HepG2 (cell line): ENCODE measurements around the gene MAN1B1. TPM values are rescaled to one million over a fixed set of nuclear protein-coding genes. Genes with fewer than 3 reads are reported as not detected.

Source experiments
- ARID5B ChIP-seq: IDR thresholded peaks from 2 replicates; pipeline ENCODE4 v1.4.0; 2020; ENCODE audit warnings: mild to moderate bottlenecking, missing genetic modification reagents
- E2F2 ChIP-seq: sonication (generic); formaldehyde crosslinking; IDR thresholded peaks from 2 replicates; pipeline ENCODE4 v1.4.0; 2020; ENCODE audit warnings: missing genetic modification reagents, borderline replicate concordance
- FOXA3 ChIP-seq: IDR thresholded peaks from 2 replicates; pipeline ENCODE4 v1.6.1; 2016; ENCODE audit warnings: missing genetic modification reagents, missing compliant biosample characterization
- HNRNPK ChIP-seq: fragments of 200-400 bp; formaldehyde crosslinking; IDR thresholded peaks from 2 replicates; pipeline ENCODE4 v1.6.1; 2018; ENCODE audit warnings: low read length, low read depth, moderate library complexity, mild to moderate bottlenecking; ENCODE audit not compliant: poor library complexity, severe bottlenecking
- NFRKB ChIP-seq: fragments of 450-650 bp; IDR thresholded peaks from 2 replicates; pipeline ENCODE4 v1.6.1; 2017
- PAXIP1 ChIP-seq: sonication (generic); formaldehyde crosslinking; conservative IDR thresholded peaks from 2 replicates; pipeline ENCODE4 v1.4.0; 2020; ENCODE audit warnings: mild to moderate bottlenecking, missing genetic modification reagents, moderate library complexity
- PPARG ChIP-seq: conservative IDR thresholded peaks from 2 replicates; pipeline ENCODE4 v1.6.1; 2016; ENCODE audit warnings: missing biosample characterization, missing genetic modification reagents
- SALL2 ChIP-seq: sonication (generic); formaldehyde crosslinking; IDR thresholded peaks from 2 replicates; pipeline ENCODE4 v1.8.1; 2023; ENCODE audit warnings: mild to moderate bottlenecking, missing genetic modification reagents, inconsistent platforms
- SMC3 ChIP-seq: IDR thresholded peaks from 2 replicates; pipeline ENCODE4 v1.6.1; 2011; ENCODE audit warnings: low read length, improper control_type of control experiment
- SMYD3 ChIP-seq: sonication (generic); formaldehyde crosslinking; IDR thresholded peaks from 2 replicates; pipeline ENCODE4 v1.8.1; 2023; ENCODE audit warnings: mild to moderate bottlenecking, missing genetic modification reagents
- SNAPC2 ChIP-seq: sonication (generic); formaldehyde crosslinking; IDR thresholded peaks from 2 replicates; pipeline ENCODE4 v1.8.1; 2022; ENCODE audit warnings: mild to moderate bottlenecking, missing genetic modification reagents
- STAT6 ChIP-seq: sonication (generic); formaldehyde crosslinking; IDR thresholded peaks from 2 replicates; pipeline ENCODE4 v1.4.0; 2020; ENCODE audit warnings: missing genetic modification reagents, mild to moderate bottlenecking, borderline replicate concordance
- ZNF121 ChIP-seq: sonication (generic); formaldehyde crosslinking; IDR thresholded peaks from 2 replicates; pipeline ENCODE4 v1.5.0; 2020; ENCODE audit warnings: mild to moderate bottlenecking, missing genetic modification reagents
- ZNF296 ChIP-seq: sonication (generic); formaldehyde crosslinking; conservative IDR thresholded peaks from 2 replicates; pipeline ENCODE4 v1.5.0; 2020; ENCODE audit warnings: mild to moderate bottlenecking, missing genetic modification reagents
- ZNF468 ChIP-seq: sonication (generic); formaldehyde crosslinking; IDR thresholded peaks from 2 replicates; pipeline ENCODE4 v1.8.0; 2022; ENCODE audit warnings: mild to moderate bottlenecking, moderate library complexity, missing genetic modification reagents
- ZNF781 ChIP-seq: sonication (generic); formaldehyde crosslinking; IDR thresholded peaks from 2 replicates; pipeline ENCODE4 v1.5.1; 2020; ENCODE audit warnings: borderline replicate concordance, mild to moderate bottlenecking, missing genetic modification reagents; ENCODE audit errors: not compliant biosample characterization
- ZSCAN22 ChIP-seq: sonication (generic); formaldehyde crosslinking; IDR thresholded peaks from 2 replicates; pipeline ENCODE4 v1.4.0; 2020; ENCODE audit warnings: mild to moderate bottlenecking, missing genetic modification reagents
- polyA plus RNA-seq, 8 experiments: library from polyadenylated mRNA; depleted of rRNA in 3 of 8; stranded (reverse) in 7 of 8; unstranded in 1 of 8; fragments of >200 nt; fragmentation: Illumina TruSeq in 4 of 8; extraction: Trizol in 4 of 8; gene quantifications; 2 replicates each; pipeline versions ENCODE4 v1.2.1 to v1.2.3, GENCODE V29; 2011 to 2016; ENCODE audit warnings: low read depth in 4 of 8, missing spikeins in 1 of 8, mixed read lengths in 1 of 8; ENCODE audit not compliant: insufficient read depth in 1 of 8
- total RNA-seq, 5 experiments: library from RNA; depleted of rRNA; stranded (reverse); fragments of >200 nt; fragmentation: Illumina TruSeq; extraction: Trizol; gene quantifications; 2 replicates each; pipeline ENCODE4 v1.2.3, GENCODE V29; 2016; ENCODE audit warnings: low read depth in 1 of 5

MAN1B1 gene
- total and polyA plus RNA-seq, 2 of the 13 experiments (the other 11 are each of a cell fraction or from before 2014, with no cell fraction given): 48.9 to 59.5 TPM

GRCh38 chr9:137046088-137046787 lies 40.5 kb upstream of the MAN1B1 start, which contains the start of gene NPDC1 (continued):
- TF ChIP-seq STAT6 (no peak), HNRNPK (no peak), SNAPC2 (0 out of 2 replicates have a peak, but pooled peaks have one; percentile 45), ZNF121 (CRISPR knock-in tag) (no peak; the same call in 1 of the 2 replicates), ZNF781 (CRISPR knock-in tag) (peak; percentile 26), ZNF296 (CRISPR knock-in tag) (0 out of 2 replicates have a peak, but pooled peaks have one; percentile 29), PAXIP1 (CRISPR knock-in tag) (peak; percentile 33; the same call in 1 of the 2 replicates), E2F2 (CRISPR knock-in tag) (no peak), ZSCAN22 (CRISPR knock-in tag) (no peak), SMYD3 (0 out of 2 replicates have a peak, but pooled peaks have one; percentile 59), NFRKB (no peak), SMC3 (peak; percentile 31; the same call in 1 of the 2 replicates), PPARG (CRISPR knock-in tag) (no peak; the same call in 1 of the 2 replicates), FOXA3 (CRISPR knock-in tag) (peak; percentile 43), ZNF468 (no peak), ARID5B (CRISPR knock-in tag) (peak; percentile 28; the same call in 1 of the 2 replicates), SALL2 (CRISPR knock-in tag) (0 out of 2 replicates have a peak, but pooled peaks have one; percentile 67)
